PC-3 (cell line): ENCODE results near the gene ANG.

Source experiments
- EZH2 ChIP-seq: fragments of 300-600 bp; sonication (generic); IDR thresholded peaks from one replicate; pipeline ENCODE4 v1.6.1; 2017; ENCODE audit warnings: antibody characterized with exemption, mild to moderate bottlenecking, low read length; ENCODE audit not compliant: unreplicated experiment
- EZH2phosphoT487 ChIP-seq: fragments of 300-600 bp; sonication (generic); IDR thresholded peaks from 2 replicates; pipeline ENCODE4 v1.6.1; 2018; ENCODE audit warnings: mild to moderate bottlenecking, antibody characterized with exemption, low read length, borderline replicate concordance
- TF ChIP-seq, protein P1 (sequence below): fragments of 300-600 bp; sonication (generic); conservative IDR thresholded peaks from 2 replicates; pipeline ENCODE4 v1.5.1; 2017; ENCODE audit warnings: antibody characterized with exemption, low read depth, mild to moderate bottlenecking, low read length

DNA sequence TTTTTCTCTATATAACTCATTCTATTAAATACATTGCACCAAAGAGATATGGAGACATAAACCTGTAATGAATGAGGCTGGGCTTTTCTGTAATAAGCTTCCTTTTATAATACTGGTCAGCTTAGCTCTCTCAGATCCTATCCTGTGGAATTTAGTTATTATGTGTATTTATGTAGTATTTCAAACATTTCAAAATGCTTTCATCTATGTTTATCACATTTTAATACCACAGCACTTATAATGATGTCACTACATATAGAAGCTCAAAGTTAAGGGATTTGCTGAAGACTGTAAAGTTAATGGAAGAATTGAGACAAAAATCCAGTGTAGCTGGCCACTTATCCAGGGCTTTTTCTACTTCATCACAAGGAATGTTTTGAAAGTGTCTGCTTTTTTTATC, 11.4 kb downstream of the ANG start:
- TF ChIP-seq, protein P1, sequence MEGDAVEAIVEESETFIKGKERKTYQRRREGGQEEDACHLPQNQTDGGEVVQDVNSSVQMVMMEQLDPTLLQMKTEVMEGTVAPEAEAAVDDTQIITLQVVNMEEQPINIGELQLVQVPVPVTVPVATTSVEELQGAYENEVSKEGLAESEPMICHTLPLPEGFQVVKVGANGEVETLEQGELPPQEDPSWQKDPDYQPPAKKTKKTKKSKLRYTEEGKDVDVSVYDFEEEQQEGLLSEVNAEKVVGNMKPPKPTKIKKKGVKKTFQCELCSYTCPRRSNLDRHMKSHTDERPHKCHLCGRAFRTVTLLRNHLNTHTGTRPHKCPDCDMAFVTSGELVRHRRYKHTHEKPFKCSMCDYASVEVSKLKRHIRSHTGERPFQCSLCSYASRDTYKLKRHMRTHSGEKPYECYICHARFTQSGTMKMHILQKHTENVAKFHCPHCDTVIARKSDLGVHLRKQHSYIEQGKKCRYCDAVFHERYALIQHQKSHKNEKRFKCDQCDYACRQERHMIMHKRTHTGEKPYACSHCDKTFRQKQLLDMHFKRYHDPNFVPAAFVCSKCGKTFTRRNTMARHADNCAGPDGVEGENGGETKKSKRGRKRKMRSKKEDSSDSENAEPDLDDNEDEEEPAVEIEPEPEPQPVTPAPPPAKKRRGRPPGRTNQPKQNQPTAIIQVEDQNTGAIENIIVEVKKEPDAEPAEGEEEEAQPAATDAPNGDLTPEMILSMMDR = no peak
- TF ChIP-seq EZH2phosphoT487 (no peak), EZH2 (no peak)
